Measurements from ENCODE around the gene LMOD1. TPM values are rescaled to one million over a fixed set of nuclear protein-coding genes. Genes with fewer than 3 reads are reported as not detected.
A peak's percentile ranks its signal among the peaks of the same experiment; 100 is the strongest.

The LMOD1 gene
- total and polyA plus RNA-seq, 2 of the 8 experiments (the other 6 are each of a cell fraction or from before 2014, with no cell fraction given): 0.77 to 1.4 TPM

GRCh38 chr1:201905234-201905890 is 41.0 kb downstream of the LMOD1 start:
- Histone ChIP-seq H3K79me2 (ENCODE audit: control insufficient read depth in 1 of 2, insufficient read depth in 2 of 2, low read length in 2 of 2) (no peaks in the 10 kb centered on the region), H3K14ac (ENCODE audit: insufficient read length) (no peak overlapping the region), H3K23me2 (ENCODE audit: low read depth, low read length) (no peaks in the 10 kb centered on the region), H2BK12ac (ENCODE audit: low read depth, low read length) (peak overlapping the region; percentile 28; the same call in 1 of the 2 replicates), H3K18ac (ENCODE audit: extremely low read depth, low read length) (no peak overlapping the region), H4K20me1 (replicated peaks in 1 of 2; ENCODE audit: control insufficient read depth in 1 of 2, insufficient read depth in 2 of 2, low read length in 2 of 2) (no peaks in the 10 kb centered on the region), H3K79me1 (ENCODE audit: low read depth, low read length) (no peaks in the 10 kb centered on the region), H3K27me3 (replicated peaks in 1 of 4; ENCODE audit: control insufficient read depth in 3 of 4, extremely low read depth in 1 of 4, insufficient read depth in 3 of 4, low read length in 3 of 4) (no peaks in the 10 kb centered on the region; a peak in 1 of 7 replicates), H4K8ac (ENCODE audit: extremely low read depth, insufficient read depth, low read length) (no peak overlapping the region), H3K4ac (replicated peaks; ENCODE audit: insufficient read length, low read depth, low read length) (no peak overlapping the region), H3K27ac (ENCODE audit: low read depth, low read length) (no peak overlapping the region), H3K36me3 (ENCODE audit: control insufficient read depth in 2 of 4, insufficient read depth in 4 of 4, low read length in 3 of 4) (no peaks in the 10 kb centered on the region), H3K9me3 (ENCODE audit: insufficient read depth in 2 of 2, low read depth in 1 of 2, low read length in 1 of 2) (no peaks in the 10 kb centered on the region), H2BK20ac (ENCODE audit: low read length) (no peak overlapping the region), H2BK120ac (replicated peaks; ENCODE audit: low read depth, low read length) (no peak overlapping the region), H3K4me3 (ENCODE audit: extremely low read depth in 1 of 4, insufficient read depth in 2 of 4, low read depth in 3 of 4, low read length in 4 of 4) (no peak overlapping the region), H4K91ac (replicated peaks; ENCODE audit: insufficient read length, low read length) (no peak overlapping the region), H3K4me2 (ENCODE audit: insufficient read depth in 1 of 2, low read depth in 2 of 2, low read length in 2 of 2) (no peak overlapping the region), H3K56ac (replicated peaks; ENCODE audit: insufficient read length, low read depth, low read length) (no peak overlapping the region), H2AK5ac (ENCODE audit: low read depth, low read length) (no peak overlapping the region), H2AFZ (ENCODE audit: low read length) (no peak overlapping the region), H3K9ac (replicated peaks in 1 of 4; ENCODE audit: extremely low read depth in 1 of 4, low read depth in 3 of 4, low read length in 3 of 4) (no peak overlapping the region), H3K4me1 (replicated peaks in 1 of 4; ENCODE audit: control insufficient read depth in 3 of 4, insufficient read depth in 4 of 4, low read length in 3 of 4) (no peaks in the 10 kb centered on the region), H2BK15ac (ENCODE audit: low read length) (0 out of 2 replicates have a peak overlapping the region, but pooled peaks have one; percentile 14), H3K23ac (ENCODE audit: insufficient read length) (no peak overlapping the region), H4K5ac (ENCODE audit: insufficient read length, low read depth, low read length) (no peak overlapping the region), H2BK5ac (ENCODE audit: low read depth, low read length) (0 out of 2 replicates have a peak overlapping the region, but pooled peaks have one; percentile 37)
- ChIA-PET CTCF (ENCODE audit: partially characterized antibody) (interaction anchor here (1.0 to 12.4 kb wide), 5 partner anchors 10 to 66 kb away, joined by 3 to 147 read pairs (median 8); partner anchors contain the start of gene LMOD1), POLR2A (ENCODE audit: partially characterized antibody) (interaction anchor here (1.0 to 1.6 kb wide), 3 partner anchors 10 to 50 kb away, joined by 3 to 7 read pairs (median 5); partner anchors contain the start of gene TIMM17A)
- 95% methylated on average over 6 of the region's 6 CpGs; no CpG with 5 or more reads in 1 of the 2 experiments for WGBS, 2 experiments (ENCODE audit: extremely low coverage in 1 of 2, insufficient coverage in 1 of 2, insufficient read length in 1 of 2, insufficient replicate concordance in 2 of 2, low coverage in 1 of 2, low lambda C conversion rate in 2 of 2, missing lambda C conversion rate in 1 of 2)
- FAIRE-seq: no peak
- no peak for DNase-seq (ENCODE audit: low read depth in 1 of 2, low spot score in 2 of 2)
- TF ChIP-seq GTF2F1 (IDR thresholded peaks at IDR 0.05; ENCODE audit: borderline replicate concordance, low read depth, low read length): no peak
- no peak for TF ChIP-seq TAF7 (optimal IDR thresholded peaks at IDR 0.05; ENCODE audit: borderline replicate concordance, low read depth, low read length)
- TF ChIP-seq PHF8 (conservative IDR thresholded peaks at IDR 0.05; ENCODE audit: low read depth, low read length): no peak
- TF ChIP-seq JUN (IDR thresholded peaks at IDR 0.05; ENCODE audit: low read depth, low read length): no peak
- no peak for TF ChIP-seq SUZ12 (IDR thresholded peaks at IDR 0.05; ENCODE audit: low read length)
- TF ChIP-seq EP300 (IDR thresholded peaks at IDR 0.05; ENCODE audit: borderline replicate concordance in 1 of 2, low read depth in 2 of 2, low read length in 2 of 2): no peak
- no peak for TF ChIP-seq CTBP2 (IDR thresholded peaks at IDR 0.05; ENCODE audit: borderline replicate concordance, insufficient read depth, insufficient read length, low read length)
- TF ChIP-seq CTCF (IDR thresholded peaks at IDR 0.05; ENCODE audit: control extremely low read depth in 1 of 3, insufficient read depth in 1 of 3, low read depth in 1 of 3, low read length in 3 of 3): no peak
- no peak for TF ChIP-seq MAFK (IDR thresholded peaks at IDR 0.05; ENCODE audit: low read depth, low read length)
